Liver (tissue), 9 donors: ENCODE data around the gene ZNF839. TPM values are rescaled to one million over a fixed set of nuclear protein-coding genes. Genes with fewer than 3 reads are reported as not detected.

ENCODE experiments used
- DNase-seq: peaks from one replicate; pipeline ENCODE4 v3.0.0-alpha.2; 2017; ENCODE audit warnings: low spot score
- H3K27ac ChIP-seq, 2 donors: one replicate each; pipeline ENCODE4 v1.7.0; 2013; ENCODE audit warnings: inconsistent platforms in 2 of 2, low read length in 2 of 2, control low read depth in 1 of 2, low read depth in 1 of 2, mild to moderate bottlenecking in 1 of 2
- H3K27me3 ChIP-seq, 4 donors: one replicate each; pipeline versions ENCODE4 v1.6.1 to v1.7.0; 2013; ENCODE audit warnings: low read length in 3 of 4, inconsistent platforms in 1 of 4, mild to moderate bottlenecking in 1 of 4, moderate library complexity in 1 of 4; ENCODE audit not compliant: control insufficient read depth in 4 of 4, insufficient read depth in 4 of 4
- H3K36me3 ChIP-seq, 4 donors: one replicate each; pipeline versions ENCODE4 v1.6.1 to v1.7.0; 2013; ENCODE audit warnings: low read length in 3 of 4, mild to moderate bottlenecking in 3 of 4, low read depth in 1 of 4, moderate library complexity in 1 of 4; ENCODE audit not compliant: control insufficient read depth in 4 of 4, insufficient read depth in 3 of 4
- H3K4me1 ChIP-seq, 4 donors: one replicate each; pipeline versions ENCODE4 v1.6.1 to v1.7.0; 2013; ENCODE audit warnings: low read length in 3 of 4, mild to moderate bottlenecking in 3 of 4, moderate library complexity in 1 of 4; ENCODE audit not compliant: control insufficient read depth in 4 of 4, insufficient read depth in 4 of 4
- H3K4me3 ChIP-seq, 3 donors: one replicate each; pipeline versions ENCODE4 v1.6.1 to v1.7.0; 2013; ENCODE audit warnings: low read length in 3 of 3, control low read depth in 1 of 3, low read depth in 1 of 3, mild to moderate bottlenecking in 1 of 3
- H3K9ac ChIP-seq, 2 donors: one replicate each; pipeline ENCODE4 v1.7.0; 2013; ENCODE audit warnings: low read length in 2 of 2, mild to moderate bottlenecking in 2 of 2, moderate library complexity in 2 of 2, control low read depth in 1 of 2, low read depth in 1 of 2
- H3K9me3 ChIP-seq, 4 donors: one replicate each; pipeline versions ENCODE4 v1.6.1 to v1.7.0; 2013; ENCODE audit warnings: low read length in 3 of 4; ENCODE audit not compliant: control insufficient read depth in 4 of 4
- EGR1 ChIP-seq, 2 donors: IDR thresholded peaks; 2 replicates each; pipeline ENCODE4 v1.6.1; 2016 to 2018; ENCODE audit warnings: antibody characterized with exemption in 2 of 2, low read depth in 2 of 2
- FOXA1 ChIP-seq: IDR thresholded peaks from 2 replicates; pipeline ENCODE4 v1.6.1; 2016; ENCODE audit warnings: antibody characterized with exemption
- FOXA2 ChIP-seq: IDR thresholded peaks from 2 replicates; pipeline ENCODE4 v1.6.1; 2016; ENCODE audit warnings: antibody characterized with exemption
- GABPA ChIP-seq, 2 donors: IDR thresholded peaks in 1 of 2; conservative IDR thresholded peaks in 1 of 2; 2 replicates each; pipeline ENCODE4 v1.6.1; 2016; ENCODE audit warnings: antibody characterized with exemption in 2 of 2, mild to moderate bottlenecking in 1 of 2, moderate library complexity in 1 of 2
- HNF4A ChIP-seq, 2 donors: conservative IDR thresholded peaks; 2 replicates each; pipeline ENCODE4 v1.6.1; 2016; ENCODE audit warnings: antibody characterized with exemption in 2 of 2, mild to moderate bottlenecking in 2 of 2
- HNF4G ChIP-seq: IDR thresholded peaks from 2 replicates; pipeline ENCODE4 v1.6.1; 2016; ENCODE audit warnings: antibody characterized with exemption
- JUND ChIP-seq, 2 donors: IDR thresholded peaks; 2 replicates each; pipeline ENCODE4 v1.6.1; 2016; ENCODE audit warnings: antibody characterized with exemption in 2 of 2
- NR2F2 ChIP-seq: IDR thresholded peaks from 2 replicates; pipeline ENCODE4 v1.6.1; 2016; ENCODE audit warnings: antibody characterized with exemption
- RAD21 ChIP-seq, 2 donors: IDR thresholded peaks; 2 replicates each; pipeline ENCODE4 v1.6.1; 2016; ENCODE audit warnings: antibody characterized with exemption in 2 of 2, mild to moderate bottlenecking in 2 of 2
- RXRA ChIP-seq, 2 donors: IDR thresholded peaks; 2 replicates each; pipeline ENCODE4 v1.6.1; 2017 to 2018; ENCODE audit warnings: antibody characterized with exemption in 2 of 2, mild to moderate bottlenecking in 1 of 2
- SP1 ChIP-seq: IDR thresholded peaks from 2 replicates; pipeline ENCODE4 v1.6.1; 2018; ENCODE audit warnings: antibody characterized with exemption, mild to moderate bottlenecking
- TAF1 ChIP-seq: conservative IDR thresholded peaks from 2 replicates; pipeline ENCODE4 v1.6.1; 2016; ENCODE audit warnings: antibody characterized with exemption, mild to moderate bottlenecking
- YY1 ChIP-seq: IDR thresholded peaks from 2 replicates; pipeline ENCODE4 v1.6.1; 2016; ENCODE audit warnings: antibody characterized with exemption, mild to moderate bottlenecking
- WGBS: extraction: QIAGEN DNeasy Blood & Tissue Kit; methylation state at CpG from one replicate; pipeline ENCODE4 v1.1.7; 2013; 5-methylcytosine and 5-hydroxymethylcytosine counted together
- polyA plus RNA-seq, 2 donors: library from polyadenylated mRNA; stranded (reverse) in 1 of 2; unstranded in 1 of 2; fragments of 200-250 nt in 1 of 2; fragments of >200 nt in 1 of 2; fragmentation: Nextera tagmentation in 1 of 2; extraction: Ambion mirVana in 1 of 2; gene quantifications; one replicate each; pipeline versions ENCODE4 v1.2.1 to v1.2.3, GENCODE V29; 2013 to 2015
- total RNA-seq, 2 donors: library from RNA; depleted of rRNA; stranded (reverse); fragments of >200 nt; gene quantifications; one replicate each; pipeline ENCODE4 v1.2.3, GENCODE V29; 2014
- TF ChIP-seq, protein P1 (sequence below): IDR thresholded peaks from 2 replicates; pipeline ENCODE4 v1.6.1; 2016; ENCODE audit warnings: antibody characterized with exemption
- TF ChIP-seq, protein P2 (sequence below): IDR thresholded peaks from 2 replicates; pipeline ENCODE4 v1.6.1; 2016; ENCODE audit warnings: antibody characterized with exemption, mild to moderate bottlenecking
- TF ChIP-seq, protein P3 (sequence below): IDR thresholded peaks from 2 replicates; pipeline ENCODE4 v1.6.1; 2016; ENCODE audit warnings: antibody characterized with exemption
- TF ChIP-seq, protein P4 (sequence below): IDR thresholded peaks from 2 replicates; pipeline ENCODE4 v1.6.1; 2016; ENCODE audit warnings: antibody characterized with exemption
- TF ChIP-seq, protein P5 (sequence below): fragments of 150-350 bp; IDR thresholded peaks from 2 replicates; pipeline ENCODE4 v1.5.1; 2017; ENCODE audit warnings: improper control_type of control experiment, low read depth, low read length; ENCODE audit not compliant: missing input control
- donor health status: healthy.
- donor health status: healthy.
- donor health status: healthy.
- donor health status: healthy.
- donor health status: healthy.

ZNF839 gene
- total and polyA plus RNA-seq, 4 donors, result 3.1 to 5.6 (median 4.3) TPM

DNA sequence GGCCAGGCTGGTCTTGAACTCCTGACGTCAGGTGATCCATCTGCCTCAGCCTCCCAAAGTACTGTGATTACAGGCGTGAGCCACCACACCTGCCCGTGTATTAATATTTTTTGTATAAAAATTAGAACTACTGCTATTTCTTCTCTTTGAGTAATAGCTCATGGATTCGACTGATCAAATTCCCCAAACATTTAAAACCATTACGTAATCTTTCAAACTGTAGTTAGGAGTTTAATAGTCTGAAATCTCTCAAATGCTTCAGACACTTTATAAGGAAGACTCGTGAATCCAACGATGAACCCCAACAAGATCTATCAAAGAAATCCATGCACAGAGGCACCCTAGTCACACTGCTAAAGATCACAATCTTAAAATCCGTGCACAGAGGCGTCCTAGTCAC lies 59.3 kb downstream of the ZNF839 start:
- Histone ChIP-seq H3K36me3 (peaks cover 2 to 13% (median 4%) of the 10 kb centered on the region in 4 donors), H3K4me3 (no peak overlapping the region), H3K9ac (no peak overlapping the region), H3K27ac (no peak overlapping the region), H3K9me3 (no peaks in the 10 kb centered on the region), H3K4me1 (peaks cover 0 to 9% (median 0%) of the 10 kb centered on the region in 4 donors), H3K27me3 (no peaks in the 10 kb centered on the region)
- no peak for DNase-seq
- WGBS, result 98% methylated on average over 9 of the region's 9 CpGs
- TF ChIP-seq, protein P1, sequence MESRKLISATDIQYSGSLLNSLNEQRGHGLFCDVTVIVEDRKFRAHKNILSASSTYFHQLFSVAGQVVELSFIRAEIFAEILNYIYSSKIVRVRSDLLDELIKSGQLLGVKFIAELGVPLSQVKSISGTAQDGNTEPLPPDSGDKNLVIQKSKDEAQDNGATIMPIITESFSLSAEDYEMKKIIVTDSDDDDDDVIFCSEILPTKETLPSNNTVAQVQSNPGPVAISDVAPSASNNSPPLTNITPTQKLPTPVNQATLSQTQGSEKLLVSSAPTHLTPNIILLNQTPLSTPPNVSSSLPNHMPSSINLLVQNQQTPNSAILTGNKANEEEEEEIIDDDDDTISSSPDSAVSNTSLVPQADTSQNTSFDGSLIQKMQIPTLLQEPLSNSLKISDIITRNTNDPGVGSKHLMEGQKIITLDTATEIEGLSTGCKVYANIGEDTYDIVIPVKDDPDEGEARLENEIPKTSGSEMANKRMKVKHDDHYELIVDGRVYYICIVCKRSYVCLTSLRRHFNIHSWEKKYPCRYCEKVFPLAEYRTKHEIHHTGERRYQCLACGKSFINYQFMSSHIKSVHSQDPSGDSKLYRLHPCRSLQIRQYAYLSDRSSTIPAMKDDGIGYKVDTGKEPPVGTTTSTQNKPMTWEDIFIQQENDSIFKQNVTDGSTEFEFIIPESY, result no peak
- no peak for TF ChIP-seq FOXA1
- TF ChIP-seq YY1, result no peak
- TF ChIP-seq, protein P2, sequence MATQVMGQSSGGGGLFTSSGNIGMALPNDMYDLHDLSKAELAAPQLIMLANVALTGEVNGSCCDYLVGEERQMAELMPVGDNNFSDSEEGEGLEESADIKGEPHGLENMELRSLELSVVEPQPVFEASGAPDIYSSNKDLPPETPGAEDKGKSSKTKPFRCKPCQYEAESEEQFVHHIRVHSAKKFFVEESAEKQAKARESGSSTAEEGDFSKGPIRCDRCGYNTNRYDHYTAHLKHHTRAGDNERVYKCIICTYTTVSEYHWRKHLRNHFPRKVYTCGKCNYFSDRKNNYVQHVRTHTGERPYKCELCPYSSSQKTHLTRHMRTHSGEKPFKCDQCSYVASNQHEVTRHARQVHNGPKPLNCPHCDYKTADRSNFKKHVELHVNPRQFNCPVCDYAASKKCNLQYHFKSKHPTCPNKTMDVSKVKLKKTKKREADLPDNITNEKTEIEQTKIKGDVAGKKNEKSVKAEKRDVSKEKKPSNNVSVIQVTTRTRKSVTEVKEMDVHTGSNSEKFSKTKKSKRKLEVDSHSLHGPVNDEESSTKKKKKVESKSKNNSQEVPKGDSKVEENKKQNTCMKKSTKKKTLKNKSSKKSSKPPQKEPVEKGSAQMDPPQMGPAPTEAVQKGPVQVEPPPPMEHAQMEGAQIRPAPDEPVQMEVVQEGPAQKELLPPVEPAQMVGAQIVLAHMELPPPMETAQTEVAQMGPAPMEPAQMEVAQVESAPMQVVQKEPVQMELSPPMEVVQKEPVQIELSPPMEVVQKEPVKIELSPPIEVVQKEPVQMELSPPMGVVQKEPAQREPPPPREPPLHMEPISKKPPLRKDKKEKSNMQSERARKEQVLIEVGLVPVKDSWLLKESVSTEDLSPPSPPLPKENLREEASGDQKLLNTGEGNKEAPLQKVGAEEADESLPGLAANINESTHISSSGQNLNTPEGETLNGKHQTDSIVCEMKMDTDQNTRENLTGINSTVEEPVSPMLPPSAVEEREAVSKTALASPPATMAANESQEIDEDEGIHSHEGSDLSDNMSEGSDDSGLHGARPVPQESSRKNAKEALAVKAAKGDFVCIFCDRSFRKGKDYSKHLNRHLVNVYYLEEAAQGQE, result no peak
- TF ChIP-seq, protein P3, sequence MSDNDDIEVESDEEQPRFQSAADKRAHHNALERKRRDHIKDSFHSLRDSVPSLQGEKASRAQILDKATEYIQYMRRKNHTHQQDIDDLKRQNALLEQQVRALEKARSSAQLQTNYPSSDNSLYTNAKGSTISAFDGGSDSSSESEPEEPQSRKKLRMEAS, result no peak
- no peak for TF ChIP-seq SP1
- no peak for TF ChIP-seq TAF1
- TF ChIP-seq, protein P4, sequence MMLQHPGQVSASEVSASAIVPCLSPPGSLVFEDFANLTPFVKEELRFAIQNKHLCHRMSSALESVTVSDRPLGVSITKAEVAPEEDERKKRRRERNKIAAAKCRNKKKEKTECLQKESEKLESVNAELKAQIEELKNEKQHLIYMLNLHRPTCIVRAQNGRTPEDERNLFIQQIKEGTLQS, result no peak
- no peak for TF ChIP-seq EGR1 (IDR thresholded peaks at IDR 0.05; ENCODE audit: low read depth in 2 of 2)
- TF ChIP-seq JUND (IDR thresholded peaks at IDR 0.05), result no peak
- no peak for TF ChIP-seq RAD21 (IDR thresholded peaks at IDR 0.05)
- no peak for TF ChIP-seq RXRA (IDR thresholded peaks at IDR 0.05)
- no peak for TF ChIP-seq HNF4A (conservative IDR thresholded peaks at IDR 0.05)
- TF ChIP-seq NR2F2, result no peak
- no peak for TF ChIP-seq HNF4G
- TF ChIP-seq GABPA (IDR thresholded peaks at IDR 0.05 in 1 of 2, conservative IDR thresholded peaks at IDR 0.05 in 1 of 2), result no peak
- TF ChIP-seq FOXA2, result no peak
- TF ChIP-seq, protein P5, sequence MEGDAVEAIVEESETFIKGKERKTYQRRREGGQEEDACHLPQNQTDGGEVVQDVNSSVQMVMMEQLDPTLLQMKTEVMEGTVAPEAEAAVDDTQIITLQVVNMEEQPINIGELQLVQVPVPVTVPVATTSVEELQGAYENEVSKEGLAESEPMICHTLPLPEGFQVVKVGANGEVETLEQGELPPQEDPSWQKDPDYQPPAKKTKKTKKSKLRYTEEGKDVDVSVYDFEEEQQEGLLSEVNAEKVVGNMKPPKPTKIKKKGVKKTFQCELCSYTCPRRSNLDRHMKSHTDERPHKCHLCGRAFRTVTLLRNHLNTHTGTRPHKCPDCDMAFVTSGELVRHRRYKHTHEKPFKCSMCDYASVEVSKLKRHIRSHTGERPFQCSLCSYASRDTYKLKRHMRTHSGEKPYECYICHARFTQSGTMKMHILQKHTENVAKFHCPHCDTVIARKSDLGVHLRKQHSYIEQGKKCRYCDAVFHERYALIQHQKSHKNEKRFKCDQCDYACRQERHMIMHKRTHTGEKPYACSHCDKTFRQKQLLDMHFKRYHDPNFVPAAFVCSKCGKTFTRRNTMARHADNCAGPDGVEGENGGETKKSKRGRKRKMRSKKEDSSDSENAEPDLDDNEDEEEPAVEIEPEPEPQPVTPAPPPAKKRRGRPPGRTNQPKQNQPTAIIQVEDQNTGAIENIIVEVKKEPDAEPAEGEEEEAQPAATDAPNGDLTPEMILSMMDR, result no peak
